Measurements from ENCODE around the gene RAB11FIP4.

Gene RAB11FIP4

GRCh38 chr17:31480067-31480466 lies 88.6 kb downstream of the RAB11FIP4 start:
- no peak overlapping the region for H3K4me3 ChIP-seq (ENCODE audit: insufficient read depth, low read depth, low read length, poor library complexity, severe bottlenecking)
- no peak for DNase-seq
- H3K27me3 ChIP-seq (replicated peaks; ENCODE audit: control insufficient read depth, insufficient read depth, low read length, poor library complexity, severe bottlenecking), result no peaks in the 10 kb centered on the region
- H3K9me3 ChIP-seq (ENCODE audit: control insufficient read depth, low read length), result no peaks in the 10 kb centered on the region
- no peak overlapping the region for H3K27ac ChIP-seq (ENCODE audit: insufficient read depth, low read length, poor library complexity, severe bottlenecking)
- no peaks in the 10 kb centered on the region for H3K36me3 ChIP-seq (ENCODE audit: control insufficient read depth, insufficient read depth, low read length)
- H3K4me1 ChIP-seq (ENCODE audit: control insufficient read depth, insufficient read depth, low read length, poor library complexity, severe bottlenecking), result no peaks in the 10 kb centered on the region

GRCh38 chr17:31480904-31481782 lies 89.7 kb downstream of the RAB11FIP4 start:
- H3K4me3 ChIP-seq (ENCODE audit: insufficient read depth, low read depth, low read length, poor library complexity, severe bottlenecking), result no peak overlapping the region
- H3K36me3 ChIP-seq (ENCODE audit: control insufficient read depth, insufficient read depth, low read length), result no peaks in the 10 kb centered on the region
- no peaks in the 10 kb centered on the region for H3K4me1 ChIP-seq (ENCODE audit: control insufficient read depth, insufficient read depth, low read length, poor library complexity, severe bottlenecking)
- H3K27me3 ChIP-seq (replicated peaks; ENCODE audit: control insufficient read depth, insufficient read depth, low read length, poor library complexity, severe bottlenecking), result no peaks in the 10 kb centered on the region
- H3K9me3 ChIP-seq (ENCODE audit: control insufficient read depth, low read length), result no peaks in the 10 kb centered on the region
- DNase-seq, result no peak
- H3K27ac ChIP-seq (ENCODE audit: insufficient read depth, low read length, poor library complexity, severe bottlenecking), result no peak overlapping the region

GRCh38 chr17:31481783-31482081 lies 90.3 kb downstream of the RAB11FIP4 start:
- no peak overlapping the region for H3K27ac ChIP-seq (ENCODE audit: insufficient read depth, low read length, poor library complexity, severe bottlenecking)
- no peaks in the 10 kb centered on the region for H3K27me3 ChIP-seq (replicated peaks; ENCODE audit: control insufficient read depth, insufficient read depth, low read length, poor library complexity, severe bottlenecking)
- no peaks in the 10 kb centered on the region for H3K9me3 ChIP-seq (ENCODE audit: control insufficient read depth, low read length)
- H3K4me3 ChIP-seq (ENCODE audit: insufficient read depth, low read depth, low read length, poor library complexity, severe bottlenecking), result no peak overlapping the region
- no peaks in the 10 kb centered on the region for H3K36me3 ChIP-seq (ENCODE audit: control insufficient read depth, insufficient read depth, low read length)
- no peaks in the 10 kb centered on the region for H3K4me1 ChIP-seq (ENCODE audit: control insufficient read depth, insufficient read depth, low read length, poor library complexity, severe bottlenecking)
- DNase-seq, result no peak

DNA sequence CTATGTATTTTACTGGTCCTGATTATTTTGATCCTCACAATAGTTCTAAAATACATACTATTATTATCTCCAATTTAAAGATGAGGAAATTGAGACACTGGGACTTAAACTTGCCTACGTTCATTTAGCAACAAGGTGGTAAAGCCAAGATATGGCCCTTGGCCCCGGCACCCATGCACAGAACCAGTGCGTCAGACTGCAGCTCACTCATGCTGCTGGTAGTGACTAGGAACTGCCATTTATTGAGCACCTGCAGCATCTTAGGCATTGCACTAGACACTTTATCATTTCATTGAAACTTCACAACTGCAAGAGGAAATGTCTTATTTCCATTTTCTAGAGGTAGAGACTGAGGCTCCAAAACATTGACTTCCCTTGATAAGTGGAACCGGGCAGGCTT lies 93.3 kb downstream of the RAB11FIP4 start:
- no peak overlapping the region for H3K4me3 ChIP-seq (ENCODE audit: insufficient read depth, low read depth, low read length, poor library complexity, severe bottlenecking)
- no peaks in the 10 kb centered on the region for H3K27me3 ChIP-seq (replicated peaks; ENCODE audit: control insufficient read depth, insufficient read depth, low read length, poor library complexity, severe bottlenecking)
- H3K9me3 ChIP-seq (ENCODE audit: control insufficient read depth, low read length), result no peaks in the 10 kb centered on the region
- no peak for DNase-seq
- no peaks in the 10 kb centered on the region for H3K36me3 ChIP-seq (ENCODE audit: control insufficient read depth, insufficient read depth, low read length)
- H3K4me1 ChIP-seq (ENCODE audit: control insufficient read depth, insufficient read depth, low read length, poor library complexity, severe bottlenecking), result peaks cover 20% of the 10 kb centered on the region
- H3K27ac ChIP-seq (ENCODE audit: insufficient read depth, low read length, poor library complexity, severe bottlenecking), result no peak overlapping the region

GRCh38 chr17:31486351-31487062 lies 95.0 kb downstream of the RAB11FIP4 start:
- Histone ChIP-seq H3K9me3 (ENCODE audit: control insufficient read depth, low read length) (no peaks in the 10 kb centered on the region), H3K27me3 (replicated peaks; ENCODE audit: control insufficient read depth, insufficient read depth, low read length, poor library complexity, severe bottlenecking) (no peaks in the 10 kb centered on the region), H3K4me1 (ENCODE audit: control insufficient read depth, insufficient read depth, low read length, poor library complexity, severe bottlenecking) (peaks cover 36% of the 10 kb centered on the region), H3K36me3 (ENCODE audit: control insufficient read depth, insufficient read depth, low read length) (no peaks in the 10 kb centered on the region), H3K4me3 (ENCODE audit: insufficient read depth, low read depth, low read length, poor library complexity, severe bottlenecking) (no peak overlapping the region), H3K27ac (ENCODE audit: insufficient read depth, low read length, poor library complexity, severe bottlenecking) (no peak overlapping the region)
- no peak for DNase-seq

DNA sequence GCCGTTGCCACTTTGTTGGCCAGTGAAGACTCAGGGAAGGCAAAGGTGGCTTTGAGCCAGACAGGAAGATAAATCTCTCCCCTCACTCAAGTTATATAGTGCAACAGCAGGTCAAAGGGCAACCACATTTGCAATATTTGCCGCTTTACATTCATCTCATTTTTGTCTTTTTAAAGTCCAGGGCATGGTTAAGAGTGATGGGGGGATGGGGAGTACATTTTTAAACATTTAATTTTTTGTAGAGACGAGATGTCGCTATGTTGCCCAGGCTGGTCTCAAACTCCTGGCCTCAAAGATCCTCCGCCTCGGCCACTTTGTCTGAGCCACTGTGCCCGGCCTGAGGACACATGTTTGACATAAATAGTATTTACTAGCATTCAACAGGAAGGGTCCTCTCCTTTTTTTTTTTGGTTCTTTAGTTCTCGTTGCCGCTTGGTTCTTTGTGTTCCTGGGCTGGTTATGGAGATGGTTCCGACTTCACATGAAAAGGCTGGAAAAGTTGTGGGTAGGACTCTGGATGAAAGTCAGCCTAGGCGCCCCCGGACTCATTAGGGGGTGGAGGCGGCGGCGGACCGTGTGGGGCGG lies 95.7 kb downstream of the RAB11FIP4 start:
- peak overlapping the region; percentile 52 for H3K4me3 ChIP-seq (ENCODE audit: insufficient read depth, low read depth, low read length, poor library complexity, severe bottlenecking)
- H3K27me3 ChIP-seq (replicated peaks; ENCODE audit: control insufficient read depth, insufficient read depth, low read length, poor library complexity, severe bottlenecking), result no peaks in the 10 kb centered on the region
- no peak for DNase-seq
- H3K4me1 ChIP-seq (ENCODE audit: control insufficient read depth, insufficient read depth, low read length, poor library complexity, severe bottlenecking), result peaks cover 43% of the 10 kb centered on the region
- no peaks in the 10 kb centered on the region for H3K36me3 ChIP-seq (ENCODE audit: control insufficient read depth, insufficient read depth, low read length)
- H3K27ac ChIP-seq (ENCODE audit: insufficient read depth, low read length, poor library complexity, severe bottlenecking), result peak overlapping the region; percentile 46
- H3K9me3 ChIP-seq (ENCODE audit: control insufficient read depth, low read length), result no peaks in the 10 kb centered on the region

DNA sequence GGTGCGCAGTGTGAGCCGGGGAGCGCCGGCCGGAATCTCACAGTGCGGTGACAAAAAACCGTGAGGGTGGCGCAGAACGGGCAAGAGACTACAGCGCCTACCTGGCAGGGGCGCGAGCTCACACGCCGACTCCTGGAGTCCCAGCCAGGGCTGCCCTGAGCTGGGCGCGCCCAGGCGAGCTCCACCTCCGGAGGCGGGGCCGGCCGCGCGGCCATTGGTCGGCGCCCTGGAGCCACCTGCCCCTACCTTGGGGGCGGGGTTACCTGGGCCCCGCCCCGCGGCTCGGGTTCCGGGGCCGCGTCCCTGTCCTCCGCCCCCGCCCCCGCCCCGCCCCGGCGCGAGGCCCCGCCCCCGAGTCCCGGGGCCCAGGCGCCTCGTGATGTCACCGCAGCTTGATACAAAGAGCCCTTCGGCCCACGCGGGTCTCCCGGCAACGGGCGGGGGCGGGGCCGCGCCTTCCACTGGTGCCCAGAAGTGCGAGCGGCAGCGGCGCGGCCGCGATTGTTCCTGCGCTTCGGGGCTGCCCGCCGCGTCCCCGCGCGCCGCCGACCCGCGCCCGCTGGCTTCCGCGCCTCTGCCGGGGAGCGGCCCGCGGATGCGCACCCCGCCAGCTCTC lies 96.3 kb downstream of the RAB11FIP4 start:
- Histone ChIP-seq H3K27ac (ENCODE audit: insufficient read depth, low read length, poor library complexity, severe bottlenecking) (peak overlapping the region; percentile 85), H3K4me1 (ENCODE audit: control insufficient read depth, insufficient read depth, low read length, poor library complexity, severe bottlenecking) (peaks cover 49% of the 10 kb centered on the region), H3K27me3 (replicated peaks; ENCODE audit: control insufficient read depth, insufficient read depth, low read length, poor library complexity, severe bottlenecking) (no peaks in the 10 kb centered on the region), H3K36me3 (ENCODE audit: control insufficient read depth, insufficient read depth, low read length) (no peaks in the 10 kb centered on the region), H3K4me3 (ENCODE audit: insufficient read depth, low read depth, low read length, poor library complexity, severe bottlenecking) (peak overlapping the region; percentile 75), H3K9me3 (ENCODE audit: control insufficient read depth, low read length) (no peaks in the 10 kb centered on the region)
- DNase-seq, result peak; percentile 93 to 96 (median 96)

- Histone ChIP-seq H3K27me3 (replicated peaks; ENCODE audit: control insufficient read depth, insufficient read depth, low read length, poor library complexity, severe bottlenecking) (no peaks in the 10 kb centered on the region), H3K36me3 (ENCODE audit: control insufficient read depth, insufficient read depth, low read length) (no peaks in the 10 kb centered on the region), H3K27ac (ENCODE audit: insufficient read depth, low read length, poor library complexity, severe bottlenecking) (peak overlapping the region; percentile 85), H3K9me3 (ENCODE audit: control insufficient read depth, low read length) (no peaks in the 10 kb centered on the region), H3K4me1 (ENCODE audit: control insufficient read depth, insufficient read depth, low read length, poor library complexity, severe bottlenecking) (peaks cover 55% of the 10 kb centered on the region), H3K4me3 (ENCODE audit: insufficient read depth, low read depth, low read length, poor library complexity, severe bottlenecking) (peak overlapping the region; percentile 75)
- no peak for DNase-seq
Observed at GRCh38 chr17:31488264-31488981, 96.9 kb downstream of the RAB11FIP4 start.

- no peaks in the 10 kb centered on the region for H3K9me3 ChIP-seq (ENCODE audit: control insufficient read depth, low read length)
- no peaks in the 10 kb centered on the region for H3K36me3 ChIP-seq (ENCODE audit: control insufficient read depth, insufficient read depth, low read length)
- peak overlapping the region; percentile 75 for H3K4me3 ChIP-seq (ENCODE audit: insufficient read depth, low read depth, low read length, poor library complexity, severe bottlenecking)
- peak overlapping the region; percentile 85 for H3K27ac ChIP-seq (ENCODE audit: insufficient read depth, low read length, poor library complexity, severe bottlenecking)
- H3K27me3 ChIP-seq (replicated peaks; ENCODE audit: control insufficient read depth, insufficient read depth, low read length, poor library complexity, severe bottlenecking), result no peaks in the 10 kb centered on the region
- DNase-seq, result no peak
- peaks cover 60% of the 10 kb centered on the region for H3K4me1 ChIP-seq (ENCODE audit: control insufficient read depth, insufficient read depth, low read length, poor library complexity, severe bottlenecking)
Observed at GRCh38 chr17:31488982-31489294, 97.5 kb downstream of the RAB11FIP4 start.

All from effector memory CD4-positive, alpha-beta T cell (primary cell).